K562 (cell line): ENCODE data around the gene LRRC8E. TPM values are rescaled to one million over a fixed set of nuclear protein-coding genes. Genes with fewer than 3 reads are reported as not detected.
A peak's percentile ranks its signal among the peaks of the same experiment; 100 is the strongest.

Experiments
- BCOR ChIP-seq: fragments of 450-650 bp; IDR thresholded peaks from 2 replicates; pipeline ENCODE4 v1.6.1; 2016
- CBX3 ChIP-seq, 2 experiments: IDR thresholded peaks; 1 replicate in 1 of 2; 2 replicates in 1 of 2; pipeline ENCODE4 v1.6.1; 2012; ENCODE audit warnings: inconsistent platforms in 2 of 2, low read length in 2 of 2, borderline replicate concordance in 1 of 2, control low read depth in 1 of 2
- CGGBP1 ChIP-seq: fragments of 250-450 bp; sonication (Bioruptor Pico); IDR thresholded peaks from 2 replicates; pipeline ENCODE4 v1.9.0; 2021; ENCODE audit warnings: mild to moderate bottlenecking
- CXXC5 ChIP-seq: fragments of 250-450 bp; sonication (Bioruptor Pico); IDR thresholded peaks from 2 replicates; pipeline ENCODE4 v1.8.0; 2022; ENCODE audit warnings: inconsistent platforms, mild to moderate bottlenecking, moderate library complexity
- ETS2 ChIP-seq: IDR thresholded peaks from 2 replicates; pipeline ENCODE4 v1.6.1; 2016; ENCODE audit warnings: borderline replicate concordance, missing genetic modification characterization, mild to moderate bottlenecking, moderate library complexity, missing compliant biosample characterization; ENCODE audit not compliant: poor library complexity, severe bottlenecking
- ETV5 ChIP-seq: sonication (generic); formaldehyde crosslinking; IDR thresholded peaks from 2 replicates; pipeline ENCODE4 v1.4.0; 2020; ENCODE audit warnings: low read depth, mild to moderate bottlenecking, missing genetic modification reagents
- GABPA ChIP-seq: fragments of 200-800 bp; sonication (Bioruptor generic); conservative IDR thresholded peaks from 2 replicates; pipeline ENCODE4 v1.6.1; 2016; ENCODE audit warnings: low read depth, missing genetic modification characterization, missing compliant biosample characterization
- HLTF ChIP-seq: fragments of 450-650 bp; IDR thresholded peaks from 2 replicates; pipeline ENCODE4 v1.6.1; 2016
- JUN ChIP-seq, 2 experiments: sonication (generic) in 1 of 2; formaldehyde crosslinking in 1 of 2; IDR thresholded peaks; 2 replicates each; pipeline versions ENCODE4 v1.6.1 to v1.8.0; 2012 to 2022; ENCODE audit warnings: borderline replicate concordance in 2 of 2, mild to moderate bottlenecking in 2 of 2, improper control_type of control experiment in 1 of 2, low read depth in 1 of 2, low read length in 1 of 2, missing genetic modification reagents in 1 of 2
- L3MBTL2 ChIP-seq: fragments of 450-650 bp; IDR thresholded peaks from 2 replicates; pipeline ENCODE4 v1.6.1; 2016; ENCODE audit warnings: mild to moderate bottlenecking, moderate library complexity
- MAFG ChIP-seq: fragments of 450-650 bp; conservative IDR thresholded peaks from 2 replicates; pipeline ENCODE4 v1.6.1; 2016; ENCODE audit warnings: missing genetic modification characterization, missing compliant biosample characterization
- MXD1 ChIP-seq: fragments of 250-450 bp; sonication (Bioruptor Pico); IDR thresholded peaks from 2 replicates; pipeline ENCODE4 v1.8.0; 2021; ENCODE audit warnings: borderline replicate concordance, mild to moderate bottlenecking, moderate library complexity; ENCODE audit not compliant: poor library complexity, severe bottlenecking
- PCBP2 ChIP-seq: fragments of 200-400 bp; formaldehyde crosslinking; IDR thresholded peaks from 2 replicates; pipeline ENCODE4 v1.6.1; 2018; ENCODE audit warnings: low read length, low read depth, mild to moderate bottlenecking, moderate library complexity; ENCODE audit not compliant: poor library complexity, severe bottlenecking
- PHB2 ChIP-seq: fragments of 450-650 bp; IDR thresholded peaks from 2 replicates; pipeline ENCODE4 v1.6.1; 2017; ENCODE audit warnings: low read depth
- PTTG1 ChIP-seq: fragments of 450-650 bp; IDR thresholded peaks from 2 replicates; pipeline ENCODE4 v1.6.1; 2016; ENCODE audit warnings: low read depth, mild to moderate bottlenecking, missing genetic modification characterization, missing compliant biosample characterization
- RAD21 ChIP-seq, 2 experiments: fragments of 250-450 bp in 1 of 2; fragments of 450-650 bp in 1 of 2; sonication (Bioruptor Pico) in 1 of 2; formaldehyde crosslinking in 1 of 2; IDR thresholded peaks in 1 of 2; conservative IDR thresholded peaks in 1 of 2; 2 replicates each; pipeline versions ENCODE4 v1.4.0 to v1.8.0; 2020 to 2022; ENCODE audit warnings: mild to moderate bottlenecking in 2 of 2, moderate library complexity in 1 of 2
- RFX1 ChIP-seq: fragments of 450-650 bp; IDR thresholded peaks from 2 replicates; pipeline ENCODE4 v1.6.1; 2016; ENCODE audit warnings: mild to moderate bottlenecking, moderate library complexity
- SREBF1 ChIP-seq: fragments of 150-350 bp; IDR thresholded peaks from 2 replicates; pipeline ENCODE4 v1.6.1; 2014; ENCODE audit warnings: antibody characterized with exemption, low read depth, low read length, borderline replicate concordance
- STAT5A ChIP-seq: IDR thresholded peaks from 2 replicates; pipeline ENCODE4 v1.6.1; 2012; ENCODE audit warnings: low read length, inconsistent platforms, borderline replicate concordance
- STAT5B ChIP-seq: fragments of 250-450 bp; sonication (Bioruptor Pico); IDR thresholded peaks from 2 replicates; pipeline ENCODE4 v1.8.0; 2021; ENCODE audit warnings: mild to moderate bottlenecking, inconsistent platforms
- TCF3 ChIP-seq: sonication (generic); formaldehyde crosslinking; IDR thresholded peaks from 2 replicates; pipeline ENCODE4 v1.4.0; 2020; ENCODE audit warnings: mild to moderate bottlenecking, missing genetic modification reagents
- TEAD1 ChIP-seq, 2 experiments: fragments of 450-650 bp in 1 of 2; sonication (generic) in 1 of 2; formaldehyde crosslinking; IDR thresholded peaks; 2 replicates each; pipeline versions ENCODE4 v1.4.0 to v1.8.0; 2020 to 2022; ENCODE audit warnings: mild to moderate bottlenecking in 2 of 2, missing genetic modification reagents in 1 of 2
- ZBTB17 ChIP-seq: fragments of 450-650 bp; formaldehyde crosslinking; IDR thresholded peaks from 2 replicates; pipeline ENCODE4 v1.4.0; 2020; ENCODE audit warnings: mild to moderate bottlenecking
- ZNF184 ChIP-seq: sonication (generic); formaldehyde crosslinking; IDR thresholded peaks from 2 replicates; pipeline ENCODE4 v1.5.0; 2020; ENCODE audit warnings: missing genetic modification reagents
- ZNF609 ChIP-seq: sonication (generic); formaldehyde crosslinking; IDR thresholded peaks from 2 replicates; pipeline ENCODE4 v1.8.1; 2023; ENCODE audit warnings: missing genetic modification reagents, mild to moderate bottlenecking, borderline replicate concordance
- polyA plus RNA-seq, 8 experiments: library from polyadenylated mRNA; depleted of rRNA in 4 of 8; stranded (reverse) in 5 of 8; unstranded in 3 of 8; fragments of >200 nt; fragmentation: Nextera tagmentation in 2 of 8; fragmentation: Illumina TruSeq in 1 of 8; extraction: Ambion mirVana in 2 of 8; extraction: Trizol in 1 of 8; gene quantifications; 2 replicates each; pipeline versions ENCODE4 v1.2.1 to v1.2.3, GENCODE V29; 2011 to 2014; ENCODE audit warnings: inconsistent platforms in 1 of 8, missing spikeins in 1 of 8
- total RNA-seq, 7 experiments: library from RNA; depleted of rRNA in 6 of 7; stranded (reverse); fragments of >200 nt in 6 of 7; fragmentation: Illumina TruSeq in 2 of 7; extraction: Trizol in 2 of 7; gene quantifications; 2 replicates each; pipeline versions ENCODE4 v1.2.1 to v1.2.3, GENCODE V29; 2011 to 2021; ENCODE audit warnings: low replicate concordance in 1 of 7

LRRC8E gene
- total and polyA plus RNA-seq, 9 of the 15 experiments (the other 6 are each of a cell fraction or from before 2014, with no cell fraction given), result 0.08 to 5.7 (median 3.5) TPM; not detected in 1

GRCh38 chr19:7868326-7868670 is 20.0 kb upstream of the LRRC8E start (continued):
- TF ChIP-seq GABPA (tag) (no peak), PHB2 (no peak), L3MBTL2 (peak; percentile 7; the same call in 1 of the 2 replicates), JUN (IDR thresholded peaks at IDR 0.05; ENCODE audit: borderline replicate concordance, low read depth, low read length) (no peak), JUN (CRISPR knock-in tag; IDR thresholded peaks at IDR 0.05; ENCODE audit: borderline replicate concordance) (no peak), HLTF (no peak), MXD1 (no peak), TCF3 (CRISPR knock-in tag) (peak; percentile 68), SREBF1 (no peak), RFX1 (no peak), STAT5B (CRISPR knock-in tag) (no peak), STAT5A (no peak), PTTG1 (no peak), BCOR (peak; percentile 25; the same call in 1 of the 2 replicates), CGGBP1 (CRISPR knock-in tag) (no peak), ETS2 (no peak), ZNF609 (no peak), CBX3 (IDR thresholded peaks at IDR 0.05; ENCODE audit: borderline replicate concordance in 1 of 2, low read length in 2 of 2) (peak in 1 of 2 experiments; percentile 51; a peak in 1 of 3 replicates), RAD21 (CRISPR knock-in tag; conservative IDR thresholded peaks at IDR 0.05 in 1 of 2, IDR thresholded peaks at IDR 0.05 in 1 of 2) (no peak), CXXC5 (no peak; the same call in 1 of the 2 replicates), ZNF184 (CRISPR knock-in tag) (no peak), PCBP2 (no peak), ZBTB17 (no peak), TEAD1 (CRISPR knock-in tag; IDR thresholded peaks at IDR 0.05) (peak in 1 of 2 experiments; percentile 70; a peak in 1 of 4 replicates), MAFG (tag) (no peak), ETV5 (no peak; the same call in 1 of the 2 replicates)
